Activated T-cell treated with anti-CD3 and anti-CD28 coated beads for 48 hours (primary cell): ENCODE data around the gene DUS2.
"Not testable (repeated sequence)": the region's sequence is repeated elsewhere in the genome, so short reads cannot be mapped to it uniquely, and the experiment has no call there.

Source experiments
- DNase-seq: peaks from one replicate; pipeline ENCODE4 v3.0.0-alpha.2; 2020; ENCODE audit warnings: low read depth

The DUS2 gene

DNA sequence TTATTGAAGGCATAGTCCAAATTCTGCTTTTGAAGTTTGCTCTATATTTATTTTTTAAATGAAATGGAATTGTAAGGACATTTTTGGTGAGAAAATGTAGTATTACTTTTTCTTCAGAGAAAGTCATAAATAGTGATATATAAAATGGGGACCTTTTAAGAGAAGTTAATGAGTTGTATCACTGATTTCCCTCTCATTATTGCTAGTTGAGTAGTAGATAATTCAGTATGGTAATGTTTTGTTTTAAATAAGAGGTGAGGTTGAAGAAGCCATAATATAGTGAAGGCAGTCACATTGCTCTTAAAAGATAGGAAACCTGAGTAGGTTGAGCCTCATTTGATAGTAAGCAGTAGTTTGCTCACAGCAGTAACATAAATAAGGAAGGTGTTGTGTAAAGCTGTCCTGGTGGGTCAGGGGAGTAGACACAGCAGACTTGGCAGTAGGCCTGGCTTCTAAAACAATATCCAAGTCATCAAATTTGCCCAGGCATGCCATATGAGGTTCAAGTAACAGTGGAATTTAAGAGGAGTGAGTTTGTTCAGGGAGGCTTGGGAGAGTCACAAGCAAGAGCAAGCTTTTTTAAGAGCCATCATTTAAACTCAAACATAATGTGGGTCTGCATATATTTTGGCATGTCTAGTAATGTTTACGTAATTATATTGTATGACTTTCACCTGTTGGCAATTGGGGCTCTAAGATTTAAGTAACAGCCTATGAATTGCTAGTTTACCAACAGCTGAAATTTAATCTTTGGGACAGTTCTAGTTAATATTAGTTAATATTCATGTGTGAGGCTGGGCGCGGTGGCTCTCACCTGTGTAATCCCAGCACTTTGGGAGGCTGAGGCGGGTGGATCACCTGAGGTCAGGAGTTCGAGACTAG is 68.5 kb downstream of the DUS2 start:
- DNase-seq, result no peak

DNA sequence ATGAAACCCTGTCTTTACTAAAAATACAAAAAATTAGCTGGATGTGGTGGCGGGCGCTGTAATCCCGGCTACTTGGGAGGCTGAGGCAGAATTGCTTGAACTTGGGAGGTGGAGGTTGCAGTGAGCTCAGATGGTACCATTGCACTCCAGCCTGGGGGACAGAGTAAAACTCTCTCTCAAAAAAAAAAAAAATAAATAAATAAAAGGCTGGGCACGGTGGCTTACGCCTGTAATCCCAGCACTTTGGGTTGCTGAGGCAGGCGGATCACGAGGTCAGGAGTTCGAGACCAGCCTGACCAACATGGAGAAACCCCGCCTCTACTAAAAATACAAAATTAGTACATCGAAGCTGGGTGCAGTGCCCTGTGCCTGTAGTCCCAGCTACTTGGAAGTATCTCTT is 69.2 kb downstream of the DUS2 start:
- not testable (repeated sequence) for DNase-seq

DNA sequence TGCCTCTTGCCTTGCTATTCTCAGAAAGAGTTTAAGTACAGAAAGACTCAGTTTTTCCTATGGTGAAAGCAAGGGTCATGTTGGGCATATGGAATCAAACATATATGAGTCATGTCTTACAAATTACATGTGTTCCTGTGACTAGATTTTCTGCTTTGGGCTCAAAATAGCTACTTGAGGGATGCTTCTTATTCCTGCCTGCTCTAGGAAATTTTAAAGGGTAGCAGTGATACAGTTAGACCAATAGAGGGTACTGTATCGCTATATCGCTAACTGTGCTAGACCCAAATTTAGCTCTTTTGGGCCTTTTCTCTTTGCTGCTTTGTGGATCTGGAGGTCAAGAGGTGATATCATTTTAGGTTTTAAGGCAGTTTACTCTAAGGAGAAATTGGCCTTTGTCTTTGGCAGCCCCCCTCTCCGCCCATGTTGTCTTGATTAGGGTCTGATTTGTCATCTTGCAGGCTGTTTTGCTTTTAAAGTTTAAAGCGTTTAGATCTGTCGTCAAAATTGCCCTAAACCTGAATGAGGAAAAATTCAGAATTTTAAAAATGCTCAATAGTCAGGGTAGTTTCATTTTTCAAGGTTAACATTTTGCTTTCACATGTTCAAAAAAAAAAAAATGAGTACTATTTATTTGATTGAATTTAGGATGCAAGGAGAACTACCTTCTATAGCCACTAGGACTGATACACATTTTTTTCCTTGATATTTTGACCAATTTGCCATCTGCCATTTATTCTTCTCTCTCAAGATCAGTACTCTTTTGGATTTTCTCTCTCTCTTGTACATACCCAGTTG is 70.9 kb downstream of the DUS2 start:
- DNase-seq, result no peak

DNA sequence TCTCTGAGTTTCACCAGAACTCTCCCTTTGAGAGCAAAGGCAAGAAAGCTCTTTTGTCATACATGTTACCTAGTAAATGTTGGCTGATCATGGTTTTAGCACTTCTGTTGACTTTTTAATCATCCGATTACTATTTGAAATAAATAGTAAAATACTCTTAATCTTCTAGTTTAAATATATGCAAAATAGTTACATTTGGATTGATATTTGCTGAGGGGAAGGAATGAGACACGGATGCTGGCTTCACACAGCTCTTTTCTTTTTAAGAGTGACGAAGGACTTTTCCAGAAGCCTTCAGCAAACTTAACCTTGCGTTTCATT is 71.5 kb downstream of the DUS2 start:
- DNase-seq, result no peak

DNA sequence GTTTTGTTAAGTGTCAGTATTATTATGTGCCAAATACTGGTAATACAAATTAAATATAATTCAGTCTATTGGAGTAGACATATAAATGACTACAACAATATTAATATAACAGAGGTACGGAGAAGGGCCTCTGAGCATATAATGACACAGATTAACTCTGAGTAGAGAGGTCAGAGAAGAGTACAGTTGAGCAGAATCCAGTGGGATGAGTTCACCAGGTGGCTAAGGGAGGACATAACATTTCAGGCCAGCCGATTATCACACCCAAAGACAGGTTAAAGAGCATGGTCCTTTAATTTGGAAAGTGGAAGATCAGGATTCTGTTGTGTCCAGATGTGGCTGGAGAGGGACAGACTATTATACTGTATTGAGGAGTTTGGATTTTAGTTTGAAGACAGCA is 73.4 kb downstream of the DUS2 start:
- DNase-seq, result no peak

DNA sequence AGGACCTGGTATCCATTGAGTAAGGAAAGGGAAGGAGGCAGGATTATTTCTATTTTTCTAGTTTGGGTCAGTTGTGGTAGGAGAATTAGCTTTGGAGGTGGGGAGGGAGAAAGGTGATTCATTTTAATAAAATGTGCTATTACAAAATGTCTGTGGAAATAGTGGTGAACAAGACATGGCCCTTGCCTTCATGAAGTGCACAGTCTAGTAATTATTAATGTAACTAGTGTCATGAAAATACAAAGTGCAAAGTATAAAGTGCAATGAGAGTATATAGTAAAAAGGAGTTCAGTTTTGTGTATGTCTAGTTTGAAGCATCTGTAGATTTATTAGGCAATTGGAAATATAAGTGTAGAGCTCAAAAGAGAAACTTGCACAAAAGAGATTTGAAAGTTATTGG is 74.0 kb downstream of the DUS2 start:
- DNase-seq, result no peak

DNA sequence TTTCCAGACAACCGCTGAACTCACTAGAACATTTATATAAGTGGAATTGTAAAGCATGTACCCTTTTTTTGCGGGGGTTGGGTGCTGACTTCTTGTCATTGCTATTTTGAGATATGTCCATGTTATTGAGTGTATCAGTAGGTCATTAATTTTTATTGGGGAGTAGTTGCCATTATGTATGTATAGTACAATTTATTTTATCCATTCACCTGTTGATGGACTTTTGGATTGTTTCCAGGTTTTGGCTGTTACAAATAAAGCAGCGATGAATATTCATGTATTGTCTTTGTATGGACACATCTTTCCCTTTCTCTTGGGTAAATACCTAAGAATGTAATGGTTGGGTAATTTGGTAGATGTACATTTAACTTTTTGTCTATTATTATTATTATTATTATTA is 74.8 kb downstream of the DUS2 start:
- DNase-seq, result no peak

DNA sequence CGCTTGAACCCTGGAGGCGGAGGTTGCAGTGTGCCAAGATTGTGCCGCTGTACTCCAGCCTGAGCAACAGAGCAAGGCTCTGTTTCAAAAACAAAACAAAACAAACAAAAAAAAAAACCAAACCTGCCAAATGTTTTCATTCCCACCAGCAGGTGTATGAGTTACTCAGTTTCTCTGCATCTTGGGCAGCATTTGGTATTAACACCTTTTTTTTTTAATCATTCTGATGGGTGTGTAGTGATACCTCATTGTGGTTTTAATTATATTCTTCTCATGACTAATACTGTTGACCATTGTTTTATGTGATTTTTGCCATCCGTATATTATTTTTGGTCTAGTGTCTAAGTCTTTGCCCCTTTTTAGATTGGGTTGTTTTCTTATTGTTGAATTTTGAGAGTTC is 77.4 kb downstream of the DUS2 start:
- DNase-seq, result no peak

DNA sequence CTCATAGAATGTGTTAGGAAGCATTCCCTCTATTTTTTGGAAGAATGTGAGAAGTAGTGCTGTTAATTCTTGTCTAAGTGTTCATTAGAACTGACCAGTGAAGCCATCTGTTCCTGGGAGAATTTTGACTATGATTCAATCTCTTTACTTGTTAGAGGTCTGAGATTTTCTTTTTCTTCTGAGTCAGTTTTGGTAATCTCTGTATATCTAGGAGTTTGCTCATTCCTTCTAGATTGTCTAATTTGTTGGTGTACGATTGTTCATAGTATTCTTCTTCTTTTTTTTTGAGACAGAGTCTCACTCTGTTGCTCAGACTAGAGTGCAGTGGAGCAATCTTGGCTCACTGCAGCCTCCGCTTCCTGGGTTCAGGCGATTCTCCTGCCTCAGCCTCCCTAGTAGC is 82.5 kb downstream of the DUS2 start:
- no peak for DNase-seq

DNA sequence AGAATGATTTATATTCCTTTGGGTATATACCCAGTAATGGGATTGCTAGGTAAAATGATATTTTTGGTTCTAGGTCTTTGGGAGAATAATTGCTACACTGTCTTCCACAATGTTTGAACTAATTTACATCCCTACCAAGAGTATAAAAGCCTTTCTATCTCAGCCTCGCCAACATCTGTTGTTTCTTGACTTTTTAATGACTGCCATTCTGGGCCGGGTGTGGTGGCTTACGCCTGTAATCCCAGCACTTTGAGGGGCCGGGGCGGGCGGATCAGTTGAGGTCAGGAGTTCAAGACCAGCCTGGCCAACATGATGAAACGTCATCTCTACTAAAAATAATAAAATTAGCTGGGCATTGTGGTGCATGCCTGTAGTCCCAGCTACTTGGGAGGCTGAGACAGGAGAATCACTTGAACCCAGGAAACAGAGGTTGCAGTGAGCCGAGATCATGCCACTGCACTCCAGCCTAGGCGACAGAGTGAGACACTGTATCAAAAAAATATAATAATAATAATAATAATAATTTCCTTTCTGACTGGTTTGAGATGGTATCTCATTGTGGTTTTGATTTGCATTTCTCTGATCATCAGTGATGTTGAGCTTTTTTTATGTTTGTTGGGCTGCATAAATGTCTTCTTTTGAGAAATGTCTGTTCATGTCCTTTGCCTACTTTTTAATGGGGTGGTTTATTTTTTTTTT is 84.3 kb downstream of the DUS2 start:
- DNase-seq, result not testable (repeated sequence)

DNA sequence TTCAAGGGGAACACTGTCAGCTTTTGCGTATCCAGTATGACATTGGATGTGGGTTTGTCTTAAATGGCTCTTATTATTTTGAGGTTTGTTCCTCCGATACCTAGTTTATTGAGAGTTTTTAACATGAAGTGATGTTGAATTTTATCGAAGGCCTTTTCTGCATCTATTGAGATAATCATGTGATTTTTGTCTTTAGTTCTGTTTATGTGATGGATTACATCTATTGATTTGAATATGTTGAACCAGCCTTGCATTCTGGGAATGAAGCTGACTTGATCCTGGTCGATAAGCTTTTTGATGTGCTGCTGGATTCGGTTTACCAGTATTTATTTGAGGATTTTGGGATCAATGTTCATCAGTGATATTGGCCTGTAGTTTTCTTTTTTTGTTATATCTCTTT is 86.1 kb downstream of the DUS2 start:
- not testable (repeated sequence) for DNase-seq

DNA sequence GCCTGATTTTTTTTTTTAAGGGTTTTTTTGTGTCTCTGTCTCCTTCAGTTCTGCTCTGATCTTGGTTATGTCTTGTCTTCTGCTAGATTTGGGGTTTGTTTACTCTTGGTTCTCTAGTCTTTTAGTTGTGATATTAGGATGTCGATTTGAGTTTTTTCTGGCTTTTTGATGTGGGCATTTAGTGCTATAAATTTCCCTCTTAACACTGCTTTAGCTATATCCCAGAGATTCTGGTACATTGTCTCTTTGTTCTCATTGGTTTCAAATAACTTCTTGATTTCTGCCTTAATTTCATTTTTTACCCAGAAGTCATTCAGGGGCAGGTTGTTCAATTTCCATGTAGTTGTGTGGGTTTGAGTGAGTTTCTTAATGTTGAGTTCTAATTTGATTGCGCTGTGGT is 87.5 kb downstream of the DUS2 start:
- DNase-seq, result not testable (repeated sequence)

DNA sequence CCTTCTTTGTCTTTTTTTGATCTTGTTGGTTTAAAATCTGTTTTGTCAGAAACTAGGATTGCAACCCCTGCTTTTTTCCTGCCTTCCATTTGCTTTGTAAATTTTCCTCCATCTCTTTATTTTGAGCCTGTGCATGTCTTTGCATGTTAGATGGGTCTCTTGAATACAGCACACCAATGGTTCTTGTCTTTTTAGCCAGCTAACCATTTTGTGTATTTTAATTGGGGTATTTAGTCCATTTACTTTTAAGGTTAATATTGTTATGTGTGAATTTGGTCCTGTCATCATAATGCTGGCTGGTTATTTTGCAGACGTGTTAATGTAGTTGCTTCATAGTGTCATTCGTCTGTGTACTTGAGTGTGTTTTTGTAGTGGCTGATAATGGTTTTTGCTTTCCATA is 88.3 kb downstream of the DUS2 start:
- no peak for DNase-seq

DNA sequence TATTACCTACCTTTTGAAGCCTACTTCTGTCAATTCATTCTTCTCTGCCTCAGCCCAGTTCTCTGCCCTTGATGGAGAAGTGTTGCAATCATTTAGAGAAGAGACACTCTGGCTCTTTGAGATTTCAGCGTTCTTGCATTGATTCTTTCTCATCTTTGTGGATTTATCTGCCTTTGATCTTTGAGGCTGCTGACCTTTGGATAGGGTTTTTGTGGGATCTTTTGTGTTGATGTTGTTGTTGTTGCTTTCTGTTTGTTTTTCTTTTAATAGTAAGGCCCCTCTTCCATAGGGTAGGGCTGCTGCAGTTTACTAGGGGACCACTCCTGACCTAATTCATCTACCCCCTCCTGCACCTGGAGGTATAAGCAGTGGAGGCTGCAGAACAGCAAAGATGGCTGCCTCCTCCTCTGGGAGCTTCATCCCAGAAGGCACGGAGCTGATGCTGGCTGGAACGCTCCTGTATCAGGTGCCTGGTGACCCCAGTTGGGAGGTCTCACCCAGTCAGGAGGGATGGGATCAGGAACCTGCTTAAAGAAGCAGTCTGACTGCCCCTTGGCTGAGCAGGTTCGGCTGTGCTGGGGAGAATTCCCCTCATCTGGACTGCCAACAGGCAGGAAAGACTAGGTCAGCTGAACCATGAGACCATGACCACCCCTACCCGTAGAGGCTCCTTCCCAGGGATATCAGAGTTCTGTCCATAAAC is 90.1 kb downstream of the DUS2 start:
- no peak for DNase-seq

DNA sequence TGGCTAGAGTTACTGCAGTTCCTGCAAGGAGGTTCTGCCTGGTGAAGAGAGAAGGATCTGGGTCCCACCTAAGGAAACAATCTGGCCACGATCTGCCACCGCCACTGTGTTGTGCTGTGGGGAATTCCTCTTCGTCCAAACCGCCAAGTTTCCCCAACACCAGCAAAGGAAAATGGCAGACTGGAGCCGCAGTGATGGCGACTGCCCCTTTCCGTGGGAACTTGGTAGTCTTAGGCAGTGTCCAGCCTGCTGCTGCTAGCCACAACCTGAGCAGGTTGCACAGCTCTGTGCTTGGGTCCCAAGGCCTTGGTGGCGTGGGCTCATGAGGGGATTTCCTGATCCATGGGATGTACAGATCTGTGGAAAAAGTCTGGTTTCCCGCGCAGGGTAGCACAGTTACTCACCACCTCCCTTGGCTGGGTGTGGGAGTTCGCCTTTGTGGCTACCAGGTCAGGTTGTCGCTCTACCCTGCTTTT is 90.7 kb downstream of the DUS2 start:
- no peak for DNase-seq

DNA sequence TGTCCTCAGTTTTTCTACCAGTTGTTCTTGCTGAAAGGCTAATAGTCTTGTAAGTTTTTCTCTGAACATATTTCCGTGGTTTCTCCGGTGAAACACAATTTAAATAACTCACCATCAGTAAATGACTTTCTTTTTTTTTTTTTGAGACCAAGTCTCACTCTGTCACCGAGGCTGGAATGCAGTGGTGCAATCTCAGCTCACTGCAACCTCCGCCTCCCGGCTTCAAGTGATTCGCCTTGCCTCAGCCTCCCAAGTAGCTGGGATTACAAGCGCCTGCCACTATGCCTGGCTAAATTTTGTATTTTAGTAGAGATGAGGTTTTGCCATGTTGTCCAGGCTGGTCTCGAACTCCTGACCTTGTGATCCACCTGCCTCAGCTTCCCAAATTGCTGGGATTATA is 91.9 kb downstream of the DUS2 start:
- DNase-seq, result not testable (repeated sequence)

DNA sequence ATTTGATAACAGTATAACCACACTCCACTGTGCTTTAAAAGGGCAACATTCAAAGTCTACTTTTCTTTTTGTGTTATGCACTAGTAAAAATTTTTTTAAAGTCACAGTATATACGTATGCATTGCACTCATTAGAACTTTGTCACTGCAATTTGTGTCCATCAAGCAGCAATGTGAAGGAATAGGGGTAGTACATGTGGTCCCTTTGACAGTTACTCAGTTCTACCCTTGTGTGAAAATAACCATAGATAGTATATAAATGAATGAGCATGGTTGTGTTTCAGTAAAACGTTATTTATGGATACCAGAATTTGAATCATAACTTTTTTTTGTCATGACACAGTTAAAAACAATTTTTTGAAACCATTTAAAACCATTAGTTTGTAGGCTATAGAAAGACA is 92.8 kb downstream of the DUS2 start:
- no peak for DNase-seq

DNA sequence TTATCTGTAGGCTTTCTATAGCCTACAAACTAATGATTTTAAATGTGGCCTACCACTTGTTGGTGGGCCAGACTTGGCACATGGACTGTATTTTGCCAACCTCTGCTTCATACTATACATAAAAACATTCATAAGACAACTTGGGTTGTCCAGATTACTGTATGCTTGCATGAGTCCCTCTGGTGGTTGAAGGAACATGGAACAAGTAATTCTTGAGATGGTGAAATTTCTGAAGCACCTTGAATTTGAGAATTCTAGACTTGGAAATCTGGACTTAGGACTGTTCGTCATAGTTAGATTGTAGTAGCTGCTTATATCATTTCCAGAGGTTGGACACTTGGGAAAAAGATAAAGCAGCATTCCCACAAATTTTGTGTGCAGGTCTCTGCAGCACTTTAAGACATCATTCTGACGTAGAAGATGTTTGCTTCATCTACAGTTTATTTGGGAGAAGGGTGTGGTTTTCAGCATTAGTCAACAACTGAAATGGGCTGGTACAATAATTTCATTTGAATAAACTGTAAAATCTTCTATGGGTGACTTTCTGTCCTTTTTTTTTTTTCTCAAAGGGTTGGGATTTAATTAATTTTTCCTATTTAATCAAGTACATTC is 93.3 kb downstream of the DUS2 start:
- DNase-seq, result no peak

DNA sequence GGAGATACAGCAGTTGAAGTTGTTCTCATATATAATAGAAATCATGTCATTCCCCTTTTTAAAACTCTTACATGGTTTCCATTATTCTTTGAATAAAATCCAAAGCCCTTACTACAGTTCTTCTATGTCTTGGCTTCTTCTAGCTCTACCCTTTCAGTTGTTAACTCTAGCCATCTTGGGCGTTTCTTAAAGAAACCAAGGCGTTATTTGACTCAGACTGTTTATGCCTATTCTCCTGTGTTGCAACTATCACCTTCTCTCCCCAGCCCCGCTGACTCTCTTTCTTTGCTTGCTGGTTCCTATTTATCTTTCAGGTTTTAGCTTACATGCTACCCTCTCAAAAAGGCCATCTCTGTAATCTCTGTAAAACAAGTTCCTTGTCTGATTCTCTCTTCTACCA is 94.8 kb downstream of the DUS2 start:
- no peak for DNase-seq

DNA sequence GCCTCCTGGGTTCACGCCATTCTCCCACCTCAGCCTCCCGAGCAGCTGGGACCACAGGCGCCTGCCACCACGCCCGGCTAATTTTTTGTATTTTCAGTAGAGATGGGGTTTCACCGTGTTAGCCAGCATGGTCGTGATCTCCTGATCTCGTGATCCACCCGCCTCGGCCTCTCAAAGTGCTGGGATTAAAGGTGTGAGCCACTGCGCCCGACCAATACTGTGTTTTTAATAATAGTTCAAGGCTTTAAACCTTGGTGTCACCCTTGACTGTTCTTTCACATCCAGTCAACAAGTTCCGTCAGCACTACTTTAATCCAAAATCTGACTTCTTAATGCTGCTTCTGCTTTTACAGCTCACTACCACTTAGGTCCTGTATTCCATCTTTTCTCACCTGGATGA is 95.9 kb downstream of the DUS2 start:
- DNase-seq, result not testable (repeated sequence)

DNA sequence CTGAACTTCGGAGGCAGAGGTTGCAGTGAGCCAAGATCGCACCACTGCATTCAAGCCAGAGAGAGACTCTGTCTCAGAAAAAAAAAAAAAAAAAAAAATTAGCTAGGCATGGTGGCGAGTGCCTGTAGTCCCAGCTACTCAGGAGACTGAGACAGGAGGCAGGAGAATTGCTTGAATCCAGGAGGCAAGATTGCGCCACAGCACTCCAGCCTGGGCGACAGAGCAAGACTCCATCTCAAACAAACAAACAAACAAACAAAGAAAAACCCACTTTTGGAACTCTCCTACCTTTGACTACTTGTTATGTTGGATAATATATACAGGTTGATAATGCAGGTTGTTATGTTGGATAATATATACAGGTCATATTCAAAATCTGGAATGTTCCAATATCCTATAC is 97.4 kb downstream of the DUS2 start:
- not testable (repeated sequence) for DNase-seq

DNA sequence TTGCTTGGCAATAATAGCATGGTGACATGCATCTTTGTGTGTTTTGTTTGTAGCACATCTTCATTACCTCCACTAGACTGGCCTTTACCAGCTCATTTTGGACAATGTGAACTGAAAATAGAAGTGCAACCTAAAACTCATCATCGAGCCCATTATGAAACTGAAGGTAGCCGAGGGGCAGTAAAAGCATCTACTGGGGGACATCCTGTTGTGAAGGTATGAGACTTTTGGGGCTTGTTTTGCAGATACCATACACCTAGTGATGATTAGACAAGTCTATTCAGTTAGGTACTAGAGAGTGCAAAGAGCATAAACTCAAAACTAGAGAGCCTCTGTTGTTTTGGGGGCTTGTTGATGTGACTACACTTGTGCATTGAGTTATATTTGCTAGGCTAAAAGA is 103.3 kb downstream of the DUS2 start:
- no peak for DNase-seq
